H1 (cell line): Measurements from ENCODE around the gene TMEM63C. TPM values are rescaled to one million over a fixed set of nuclear protein-coding genes. Genes with fewer than 3 reads are reported as not detected.

ENCODE experiments used
- CTCF ChIA-PET: fragments of 300-600 bp; sonication (Branson Sonifier 250); formaldehyde crosslinking; loops from one replicate; lab custom pipeline; 2021; ENCODE audit not compliant: partially characterized antibody; lab: Charles Lee
- POLR2A ChIA-PET: fragments of 300-600 bp; sonication (Branson Sonifier 250); formaldehyde crosslinking; loops from one replicate; lab custom pipeline; 2021; ENCODE audit warnings: inconsistent platforms; ENCODE audit not compliant: partially characterized antibody; lab: Charles Lee
- DNase-seq, 2 experiments: peaks; one replicate each; pipeline versions ENCODE4 v3.0.0 to v3.0.0-alpha.2; 2010 to 2022; ENCODE audit warnings: low spot score in 2 of 2, low read depth in 1 of 2, mixed read lengths in 1 of 2
- FAIRE-seq: peaks from 2 replicates; lab custom pipeline; 2011; peaks lifted over from hg19 to GRCh38; lab: Jason Lieb, UNC
- H2AFZ ChIP-seq: 2 replicates; pipeline ENCODE4 v1.8.1; 2012; ENCODE audit warnings: low read length, inconsistent platforms
- H2AK5ac ChIP-seq: 2 replicates; pipeline ENCODE4 v1.6.1; 2013; ENCODE audit warnings: low read depth, low read length
- H2BK120ac ChIP-seq: replicated peaks from 2 replicates; pipeline ENCODE3; 2013; ENCODE audit warnings: low read depth, low read length, inconsistent platforms
- H2BK12ac ChIP-seq: 2 replicates; pipeline ENCODE4 v1.6.1; 2013; ENCODE audit warnings: low read depth, low read length
- H2BK15ac ChIP-seq: 2 replicates; pipeline ENCODE4 v1.6.1; 2013; ENCODE audit warnings: low read length
- H2BK20ac ChIP-seq: 2 replicates; pipeline ENCODE4 v1.6.1; 2013; ENCODE audit warnings: low read length
- H2BK5ac ChIP-seq: 2 replicates; pipeline ENCODE4 v1.6.1; 2013; ENCODE audit warnings: low read depth, low read length
- H3K14ac ChIP-seq: 2 replicates; pipeline ENCODE4 v1.6.1; 2013; ENCODE audit warnings: inconsistent platforms; ENCODE audit not compliant: insufficient read length
- H3K18ac ChIP-seq: 2 replicates; pipeline ENCODE4 v1.6.1; 2013; ENCODE audit warnings: low read length; ENCODE audit errors: extremely low read depth
- H3K23ac ChIP-seq: 2 replicates; pipeline ENCODE4 v1.6.1; 2013; ENCODE audit warnings: inconsistent platforms; ENCODE audit not compliant: insufficient read length
- H3K23me2 ChIP-seq: 2 replicates; pipeline ENCODE4 v1.6.1; 2013; ENCODE audit warnings: low read depth, low read length
- H3K27ac ChIP-seq: 2 replicates; pipeline ENCODE4 v1.6.1; 2011; ENCODE audit warnings: low read depth, low read length, inconsistent platforms
- H3K27me3 ChIP-seq, 4 experiments: replicated peaks in 1 of 4; 1 replicate in 1 of 4; 2 replicates in 3 of 4; pipeline versions ENCODE4 v1.6.1 to v1.8.1; 2011 to 2013; ENCODE audit warnings: low read length in 3 of 4, mild to moderate bottlenecking in 3 of 4, inconsistent platforms in 2 of 4, mixed read lengths in 2 of 4, moderate library complexity in 1 of 4; ENCODE audit not compliant: control insufficient read depth in 3 of 4, insufficient read depth in 3 of 4; ENCODE audit errors: extremely low read depth in 1 of 4
- H3K36me3 ChIP-seq, 4 experiments: 2 replicates each; pipeline versions ENCODE4 v1.6.1 to v1.8.1; 2011 to 2013; ENCODE audit warnings: mild to moderate bottlenecking in 4 of 4, low read length in 3 of 4, moderate library complexity in 2 of 4, control low read depth in 1 of 4, inconsistent platforms in 1 of 4; ENCODE audit not compliant: insufficient read depth in 4 of 4, control insufficient read depth in 2 of 4
- H3K4ac ChIP-seq: replicated peaks from 2 replicates; pipeline ENCODE3; 2013; ENCODE audit warnings: low read length, low read depth, mixed read lengths, inconsistent platforms; ENCODE audit not compliant: insufficient read length
- H3K4me1 ChIP-seq, 4 experiments: replicated peaks in 1 of 4; 1 replicate in 1 of 4; 2 replicates in 3 of 4; pipeline versions ENCODE4 v1.6.1 to v1.8.1; 2011 to 2013; ENCODE audit warnings: low read length in 3 of 4, inconsistent platforms in 2 of 4, mixed read lengths in 1 of 4; ENCODE audit not compliant: insufficient read depth in 4 of 4, control insufficient read depth in 3 of 4
- H3K4me2 ChIP-seq, 2 experiments: 2 replicates each; pipeline versions ENCODE4 v1.6.1 to v1.8.1; 2011 to 2013; ENCODE audit warnings: low read depth in 2 of 2, low read length in 2 of 2, control low read depth in 1 of 2, inconsistent platforms in 1 of 2, mild to moderate bottlenecking in 1 of 2; ENCODE audit not compliant: insufficient read depth in 1 of 2
- H3K4me3 ChIP-seq, 4 experiments: fragments of 200-600, 300-600 bp in 1 of 4; sonication (generic), shearing (Covaris generic), sonication (Bioruptor Twin) in 1 of 4; 2 replicates each; pipeline versions ENCODE4 v1.5.1 to v1.8.1; 2011 to 2016; ENCODE audit warnings: low read length in 4 of 4, low read depth in 3 of 4, control low read depth in 2 of 4, inconsistent platforms in 2 of 4, mild to moderate bottlenecking in 2 of 4, mixed read lengths in 1 of 4, moderate library complexity in 1 of 4; ENCODE audit not compliant: insufficient read depth in 2 of 4; ENCODE audit errors: extremely low read depth in 1 of 4
- H3K56ac ChIP-seq: replicated peaks from 2 replicates; pipeline ENCODE3; 2013; ENCODE audit warnings: low read depth, mild to moderate bottlenecking, mixed read lengths, low read length, inconsistent platforms; ENCODE audit not compliant: insufficient read length
- H3K79me1 ChIP-seq: 2 replicates; pipeline ENCODE4 v1.6.1; 2013; ENCODE audit warnings: low read depth, low read length, control low read depth
- H3K79me2 ChIP-seq, 2 experiments: 2 replicates each; pipeline versions ENCODE4 v1.6.1 to v1.8.1; 2012 to 2013; ENCODE audit warnings: low read length in 2 of 2, mild to moderate bottlenecking in 2 of 2, inconsistent platforms in 1 of 2; ENCODE audit not compliant: insufficient read depth in 2 of 2, control insufficient read depth in 1 of 2
- H3K9ac ChIP-seq, 4 experiments: replicated peaks in 1 of 4; 1 replicate in 1 of 4; 2 replicates in 3 of 4; pipeline versions ENCODE4 v1.6.1 to v1.8.1; 2011 to 2013; ENCODE audit warnings: low read depth in 3 of 4, low read length in 3 of 4, control low read depth in 2 of 4, mild to moderate bottlenecking in 2 of 4, moderate library complexity in 2 of 4, inconsistent platforms in 1 of 4; ENCODE audit errors: extremely low read depth in 1 of 4
- H3K9me3 ChIP-seq, 2 experiments: 2 replicates each; pipeline versions ENCODE4 v1.6.1 to v1.8.1; 2012 to 2013; ENCODE audit warnings: mild to moderate bottlenecking in 2 of 2, moderate library complexity in 2 of 2, control low read depth in 1 of 2, inconsistent platforms in 1 of 2, low read depth in 1 of 2, low read length in 1 of 2, mixed read lengths in 1 of 2; ENCODE audit not compliant: insufficient read depth in 2 of 2
- H4K20me1 ChIP-seq, 2 experiments: replicated peaks in 1 of 2; 2 replicates each; pipeline versions ENCODE3 to v1.8.1; 2011 to 2013; ENCODE audit warnings: inconsistent platforms in 2 of 2, low read length in 2 of 2, mild to moderate bottlenecking in 1 of 2; ENCODE audit not compliant: insufficient read depth in 2 of 2, control insufficient read depth in 1 of 2
- H4K5ac ChIP-seq: 2 replicates; pipeline ENCODE4 v1.6.1; 2013; ENCODE audit warnings: low read length, low read depth, mixed read lengths, inconsistent platforms; ENCODE audit not compliant: insufficient read length
- H4K8ac ChIP-seq: 2 replicates; pipeline ENCODE4 v1.8.0; 2013; ENCODE audit warnings: mild to moderate bottlenecking, moderate library complexity, low read length, inconsistent platforms; ENCODE audit not compliant: insufficient read depth; ENCODE audit errors: extremely low read depth
- H4K91ac ChIP-seq: replicated peaks from 2 replicates; pipeline ENCODE3; 2013; ENCODE audit warnings: low read length, mixed read lengths, inconsistent platforms; ENCODE audit not compliant: insufficient read length
- CTCF ChIP-seq, 3 experiments: IDR thresholded peaks; 1 replicate in 2 of 3; 2 replicates in 1 of 3; pipeline versions ENCODE4 v1.5.1 to v1.6.1; 2011; ENCODE audit warnings: low read length in 3 of 3, mild to moderate bottlenecking in 3 of 3, inconsistent platforms in 2 of 3, low read depth in 1 of 3, moderate library complexity in 1 of 3; ENCODE audit not compliant: insufficient read depth in 1 of 3; ENCODE audit errors: control extremely low read depth in 1 of 3
- NRF1 ChIP-seq: IDR thresholded peaks from 2 replicates; pipeline ENCODE4 v1.6.1; 2011; ENCODE audit warnings: mild to moderate bottlenecking, low read depth, low read length, improper control_type of control experiment
- PHF8 ChIP-seq: fragments of 200-600 bp; sonication (generic); conservative IDR thresholded peaks from 2 replicates; pipeline ENCODE4 v1.7.1; 2012; ENCODE audit warnings: low read depth, mild to moderate bottlenecking, inconsistent platforms, low read length, moderate library complexity
- POLR2AphosphoS5 ChIP-seq: IDR thresholded peaks from 2 replicates; pipeline ENCODE4 v1.6.1; 2011; ENCODE audit warnings: low read depth, low read length
- POU5F1 ChIP-seq: IDR thresholded peaks from 2 replicates; pipeline ENCODE4 v1.6.1; 2011; ENCODE audit warnings: low read depth, mild to moderate bottlenecking, low read length, moderate library complexity
- RAD21 ChIP-seq, 2 experiments: IDR thresholded peaks in 1 of 2; conservative IDR thresholded peaks in 1 of 2; 2 replicates each; pipeline ENCODE4 v1.6.1; 2011; ENCODE audit warnings: low read depth in 2 of 2, low read length in 2 of 2, improper control_type of control experiment in 1 of 2, inconsistent platforms in 1 of 2, mild to moderate bottlenecking in 1 of 2, moderate library complexity in 1 of 2
- RFX5 ChIP-seq: IDR thresholded peaks from 2 replicates; pipeline ENCODE4 v1.6.1; 2011; ENCODE audit warnings: low read depth, low read length, improper control_type of control experiment, borderline replicate concordance
- RNF2 ChIP-seq: fragments of 200-900, 300-1000 bp; sonication (generic); IDR thresholded peaks from 2 replicates; pipeline ENCODE4 v1.7.1; 2016; ENCODE audit warnings: borderline replicate concordance, low read depth, mild to moderate bottlenecking, antibody characterized with exemption, low read length; ENCODE audit not compliant: poor library complexity, severe bottlenecking; ENCODE audit errors: missing control alignments
- SIRT6 ChIP-seq: IDR thresholded peaks from one replicate; pipeline ENCODE4 v1.7.1; 2012; ENCODE audit warnings: low read length, inconsistent platforms
- SIX5 ChIP-seq: IDR thresholded peaks from 2 replicates; pipeline ENCODE4 v1.6.1; 2011; ENCODE audit warnings: mild to moderate bottlenecking, low read depth, low read length
- SP2 ChIP-seq: IDR thresholded peaks from 2 replicates; pipeline ENCODE4 v1.6.1; 2012; ENCODE audit warnings: mild to moderate bottlenecking, low read length, inconsistent platforms
- YY1 ChIP-seq: IDR thresholded peaks from 2 replicates; pipeline ENCODE4 v1.6.1; 2011; ENCODE audit warnings: low read depth, mild to moderate bottlenecking, low read length
- WGBS, 2 experiments: shearing (Covaris generic) in 1 of 2; methylation state at CpG; one replicate each; pipeline versions ENCODE4 v1.1.6 to v1.1.7; 2013 to 2015; ENCODE audit warnings: low lambda C conversion rate in 2 of 2, mixed read lengths in 2 of 2, inconsistent platforms in 1 of 2, low coverage in 1 of 2, missing lambda C conversion rate in 1 of 2; ENCODE audit not compliant: insufficient replicate concordance in 2 of 2, insufficient coverage in 1 of 2, insufficient read length in 1 of 2; ENCODE audit errors: extremely low coverage in 1 of 2, missing lambda C conversion rate in 1 of 2; 5-methylcytosine and 5-hydroxymethylcytosine counted together
- polyA plus RNA-seq, 7 experiments: library from polyadenylated mRNA; depleted of rRNA in 3 of 7; stranded (reverse) in 5 of 7; unstranded in 2 of 7; fragments of >200 nt in 5 of 7; fragments of 200-250 nt in 2 of 7; gene quantifications; 1 replicate in 5 of 7; 2 replicates in 1 of 7; 4 replicates in 1 of 7; pipeline versions ENCODE4 v1.2.1 to v1.2.3, GENCODE V29; 2011 to 2013; ENCODE audit warnings: missing spikeins in 2 of 7, mixed read lengths in 2 of 7
- total RNA-seq: library from RNA; stranded (reverse); fragmentation: NEBNext Ultra II Directional; extraction: Animal tissue kit (Norgen Biotek cat#: 25700); gene quantifications from 2 replicates; pipeline ENCODE4 v1.2.1, GENCODE V29; 2021

Gene TMEM63C
- total and polyA plus RNA-seq, 2 of the 8 experiments (the other 6 are each of a cell fraction or from before 2014, with no cell fraction given) = 3.0 to 7.6 TPM

- peaks cover 0 to 1% of the 10 kb centered on the region in 2 experiments for H4K20me1 ChIP-seq
- H3K36me3 ChIP-seq = peaks cover 3 to 16% (median 15%) of the 10 kb centered on the region in 4 experiments; a peak in 5 of 8 replicates
- 89% methylated on average over 12 of the region's 13 CpGs; no CpG with 5 or more reads in 1 of the 2 experiments for WGBS, 2 experiments
- H3K9ac ChIP-seq = no peak overlapping the region
- no peaks in the 10 kb centered on the region for H3K23me2 ChIP-seq
- no peak overlapping the region for H4K8ac ChIP-seq
- no peak overlapping the region for H2BK20ac ChIP-seq
- H2BK15ac ChIP-seq = no peak overlapping the region
- no peak overlapping the region for H4K91ac ChIP-seq
- H3K9me3 ChIP-seq = no peaks in the 10 kb centered on the region
- H2BK5ac ChIP-seq = no peak overlapping the region
- no peaks in the 10 kb centered on the region for H3K4me1 ChIP-seq
- H3K79me1 ChIP-seq = no peaks in the 10 kb centered on the region
- H3K27me3 ChIP-seq = no peaks in the 10 kb centered on the region
- no peaks in the 10 kb centered on the region for H3K79me2 ChIP-seq
- no peak overlapping the region for H2AK5ac ChIP-seq
- CTCF ChIA-PET = interaction anchor here (0.9 to 3.2 kb wide), 8 partner anchors 11 to 107 kb away, joined by 3 to 13 read pairs (median 4); partner anchors contain the start of genes GSTZ1 and POMT2
- DNase-seq = no peak
- H3K23ac ChIP-seq = no peak overlapping the region
- no peak overlapping the region for H4K5ac ChIP-seq
- POLR2A ChIA-PET = no interaction called here
- H2BK120ac ChIP-seq = no peak overlapping the region
- no peak overlapping the region for H2BK12ac ChIP-seq
- H2AFZ ChIP-seq = no peak overlapping the region
- H3K4me3 ChIP-seq = no peak overlapping the region
- H3K27ac ChIP-seq = no peak overlapping the region
- H3K4ac ChIP-seq = no peak overlapping the region
- no peak overlapping the region for H3K56ac ChIP-seq
- FAIRE-seq = no peak
- H3K18ac ChIP-seq = no peak overlapping the region
- no peak overlapping the region for H3K14ac ChIP-seq
- no peak overlapping the region for H3K4me2 ChIP-seq
- TF ChIP-seq SIX5 (no peak), RAD21 (IDR thresholded peaks at IDR 0.05 in 1 of 2, conservative IDR thresholded peaks at IDR 0.05 in 1 of 2; ENCODE audit: low read depth in 2 of 2, low read length in 2 of 2) (no peak), CTCF (IDR thresholded peaks at IDR 0.05; ENCODE audit: control extremely low read depth in 1 of 3, insufficient read depth in 1 of 3, low read depth in 1 of 3, low read length in 3 of 3) (no peak), POLR2AphosphoS5 (no peak), RFX5 (no peak), YY1 (no peak), POU5F1 (no peak), SIRT6 (no peak), NRF1 (no peak), RNF2 (no peak), PHF8 (no peak), SP2 (no peak)
These were observed 98.1 kb downstream of the TMEM63C start for GRCh38 chr14:77279719-77280118.
